Coronary artery (tissue), 2 donors: ENCODE measurements around the gene ATP5MG.

Experiments used
- DNase-seq: peaks from one replicate; pipeline ENCODE4 v3.0.0-alpha.2; 2017; ENCODE audit warnings: low spot score
- H3K27ac ChIP-seq, 2 donors: fragments of 200-600 bp; sonication (generic); one replicate each; pipeline ENCODE4 v1.5.1; 2016 to 2019
- H3K4me3 ChIP-seq: fragments of 200-600 bp; sonication (generic); 2 replicates; pipeline ENCODE4 v1.5.1; 2016; ENCODE audit warnings: mild to moderate bottlenecking, moderate library complexity
- CTCF ChIP-seq: fragments of 200-600 bp; sonication (generic); IDR thresholded peaks from one replicate; pipeline ENCODE4 v1.5.1; 2019; ENCODE audit warnings: antibody characterized with exemption

The ATP5MG gene

GRCh38 chr11:118370774-118371173, 30.6 kb upstream of the ATP5MG start:
- DNase-seq = no peak
- Histone ChIP-seq H3K27ac (no peak overlapping the region), H3K4me3 (no peak overlapping the region)
- no peak for TF ChIP-seq CTCF

GRCh38 chr11:118373263-118373662, 28.1 kb upstream of the ATP5MG start:
- Histone ChIP-seq H3K4me3 (no peak overlapping the region), H3K27ac (no peak overlapping the region)
- no peak for DNase-seq
- TF ChIP-seq CTCF = no peak

- DNase-seq = no peak
- H3K27ac ChIP-seq = no peak overlapping the region
- H3K4me3 ChIP-seq = no peak overlapping the region
- TF ChIP-seq CTCF = no peak
Measured at GRCh38 chr11:118373871-118374270, 27.5 kb upstream of the ATP5MG start.

GRCh38 chr11:118374729-118375128, 26.7 kb upstream of the ATP5MG start:
- Histone ChIP-seq H3K4me3 (no peak overlapping the region), H3K27ac (no peak overlapping the region)
- TF ChIP-seq CTCF = no peak
- DNase-seq = no peak

- Histone ChIP-seq H3K27ac (no peak overlapping the region), H3K4me3 (no peak overlapping the region)
- no peak for DNase-seq
- TF ChIP-seq CTCF = no peak
Measured at GRCh38 chr11:118375978-118376377, 25.4 kb upstream of the ATP5MG start.

- no peak for DNase-seq
- Histone ChIP-seq H3K4me3 (no peak overlapping the region), H3K27ac (no peak overlapping the region)
- no peak for TF ChIP-seq CTCF
Measured at GRCh38 chr11:118379497-118379896, 21.9 kb upstream of the ATP5MG start.

GRCh38 chr11:118380571-118380970, 20.8 kb upstream of the ATP5MG start:
- DNase-seq = no peak
- no peak overlapping the region for H3K27ac ChIP-seq
- H3K4me3 ChIP-seq = no peak overlapping the region
- TF ChIP-seq CTCF = no peak
